GM10266 (cell line): ENCODE data around the gene MERTK.
"Not testable (repeated sequence)": the region's sequence is repeated elsewhere in the genome, so short reads cannot be mapped to it uniquely, and the experiment has no call there.

Source experiments
- DNase-seq: peaks from one replicate; pipeline ENCODE4 v3.0.0; 2012; ENCODE audit errors: extremely low spot score
- TF ChIP-seq, protein P1 (sequence below): IDR thresholded peaks from 2 replicates; pipeline ENCODE4 v1.5.1; 2012; ENCODE audit warnings: mild to moderate bottlenecking, low read depth; ENCODE audit not compliant: control insufficient read depth, insufficient read depth; ENCODE audit errors: missing control alignments

MERTK gene

GRCh38 chr2:111951486-111951885, 53.1 kb downstream of the MERTK start:
- no peak for DNase-seq
- TF ChIP-seq, protein P1, sequence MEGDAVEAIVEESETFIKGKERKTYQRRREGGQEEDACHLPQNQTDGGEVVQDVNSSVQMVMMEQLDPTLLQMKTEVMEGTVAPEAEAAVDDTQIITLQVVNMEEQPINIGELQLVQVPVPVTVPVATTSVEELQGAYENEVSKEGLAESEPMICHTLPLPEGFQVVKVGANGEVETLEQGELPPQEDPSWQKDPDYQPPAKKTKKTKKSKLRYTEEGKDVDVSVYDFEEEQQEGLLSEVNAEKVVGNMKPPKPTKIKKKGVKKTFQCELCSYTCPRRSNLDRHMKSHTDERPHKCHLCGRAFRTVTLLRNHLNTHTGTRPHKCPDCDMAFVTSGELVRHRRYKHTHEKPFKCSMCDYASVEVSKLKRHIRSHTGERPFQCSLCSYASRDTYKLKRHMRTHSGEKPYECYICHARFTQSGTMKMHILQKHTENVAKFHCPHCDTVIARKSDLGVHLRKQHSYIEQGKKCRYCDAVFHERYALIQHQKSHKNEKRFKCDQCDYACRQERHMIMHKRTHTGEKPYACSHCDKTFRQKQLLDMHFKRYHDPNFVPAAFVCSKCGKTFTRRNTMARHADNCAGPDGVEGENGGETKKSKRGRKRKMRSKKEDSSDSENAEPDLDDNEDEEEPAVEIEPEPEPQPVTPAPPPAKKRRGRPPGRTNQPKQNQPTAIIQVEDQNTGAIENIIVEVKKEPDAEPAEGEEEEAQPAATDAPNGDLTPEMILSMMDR, result no peak

- DNase-seq, result no peak
- TF ChIP-seq, protein P1, result no peak
Observed at GRCh38 chr2:111952871-111953452, 54.6 kb downstream of the MERTK start.

DNA sequence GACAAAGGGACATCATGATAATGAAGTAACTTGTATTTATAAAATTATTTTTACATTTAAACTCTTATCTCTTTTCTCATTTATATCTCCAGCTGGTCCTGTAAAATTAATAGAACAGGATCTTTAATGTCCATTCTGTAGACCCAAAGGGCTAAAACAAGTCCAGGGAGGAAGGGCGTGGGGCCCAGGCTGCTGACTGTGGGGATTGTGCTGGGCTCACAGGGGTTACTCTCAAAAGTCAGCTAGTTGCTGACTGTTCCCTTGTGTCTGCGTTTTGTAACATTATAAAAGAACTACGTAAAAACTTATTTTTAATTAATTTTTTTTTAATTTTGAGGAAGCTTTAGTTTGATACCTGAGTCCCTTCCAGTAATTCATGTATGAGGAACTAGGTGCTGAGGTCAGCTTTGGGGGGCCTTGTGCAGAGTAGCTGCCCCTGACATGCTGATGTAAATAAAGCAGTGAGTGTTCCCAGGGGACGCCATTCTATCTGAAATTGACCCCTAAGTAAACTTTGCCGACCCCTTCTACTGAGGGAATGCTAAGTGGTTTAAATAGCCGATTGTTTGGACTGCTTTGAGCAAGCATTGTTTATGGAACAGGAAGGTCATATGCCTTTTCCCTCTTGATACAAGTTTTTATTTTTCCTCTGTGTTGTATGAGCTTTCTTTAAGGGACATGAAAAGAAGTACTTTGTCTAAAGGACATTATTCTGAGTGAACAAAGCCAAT, 56.4 kb downstream of the MERTK start:
- TF ChIP-seq, protein P1, result no peak
- no peak for DNase-seq

DNA sequence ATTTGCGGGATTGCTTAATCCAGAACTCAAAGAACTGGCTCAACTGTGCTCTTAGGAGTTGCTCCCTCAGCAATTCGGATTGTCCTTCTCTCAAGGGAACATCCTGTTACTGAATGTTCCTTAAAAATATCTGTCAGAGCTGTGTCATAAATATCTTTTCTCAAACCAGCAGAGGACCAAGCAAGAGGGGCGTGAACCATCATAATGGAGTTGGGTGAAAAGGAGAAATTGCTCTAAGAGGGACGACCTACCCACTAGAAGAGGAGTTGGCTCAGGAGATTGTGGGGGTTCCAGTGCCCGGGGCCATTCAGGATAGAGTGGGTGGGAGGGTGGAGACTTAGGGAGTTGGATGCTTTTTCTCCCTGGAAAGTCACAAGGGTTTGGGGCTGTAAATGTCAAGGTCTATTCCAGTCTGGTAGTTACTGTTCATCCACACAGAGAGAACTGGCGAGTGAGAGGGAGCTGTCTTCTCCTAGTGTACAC, 59.5 kb downstream of the MERTK start:
- DNase-seq, result no peak
- TF ChIP-seq, protein P1, result no peak

DNA sequence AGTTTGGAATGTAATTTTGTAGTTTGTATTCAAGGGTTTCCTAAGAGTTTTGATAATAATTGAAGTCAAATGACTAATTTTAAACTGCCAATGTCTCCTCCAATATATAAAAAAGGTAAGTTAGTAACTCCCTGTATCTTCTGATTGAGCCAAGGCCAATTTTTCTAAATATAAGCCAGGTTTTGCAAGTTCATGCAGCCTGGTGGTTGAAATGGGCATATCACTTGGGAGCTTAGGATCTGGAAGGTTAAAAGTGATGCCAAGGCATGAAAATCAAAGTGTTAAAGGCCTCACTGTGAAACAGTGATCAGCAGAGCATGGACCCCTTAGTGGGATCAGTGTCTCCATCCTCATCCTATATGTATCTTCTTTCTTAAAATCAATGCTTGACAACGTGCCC, 60.5 kb downstream of the MERTK start:
- TF ChIP-seq, protein P1, result no peak
- no peak for DNase-seq

DNA sequence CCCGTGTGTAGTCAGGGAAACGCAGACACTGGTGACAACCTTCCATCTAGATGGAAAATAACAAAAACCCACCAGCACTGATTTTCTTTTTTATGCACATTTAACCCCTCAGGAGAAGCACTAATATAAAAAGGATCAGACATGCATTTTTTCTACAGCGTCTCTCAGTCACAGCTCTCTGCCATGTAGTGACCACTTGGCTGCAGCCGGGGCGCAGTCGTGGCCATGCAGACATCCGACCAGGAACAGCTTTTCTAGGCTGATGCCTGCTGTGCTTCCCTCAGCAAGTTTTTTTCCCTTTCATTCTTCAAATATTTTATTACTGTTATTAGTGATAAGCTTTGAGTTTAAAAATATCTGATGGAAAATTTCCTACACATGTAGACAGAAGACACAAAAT, 63.3 kb downstream of the MERTK start:
- no peak for DNase-seq

DNA sequence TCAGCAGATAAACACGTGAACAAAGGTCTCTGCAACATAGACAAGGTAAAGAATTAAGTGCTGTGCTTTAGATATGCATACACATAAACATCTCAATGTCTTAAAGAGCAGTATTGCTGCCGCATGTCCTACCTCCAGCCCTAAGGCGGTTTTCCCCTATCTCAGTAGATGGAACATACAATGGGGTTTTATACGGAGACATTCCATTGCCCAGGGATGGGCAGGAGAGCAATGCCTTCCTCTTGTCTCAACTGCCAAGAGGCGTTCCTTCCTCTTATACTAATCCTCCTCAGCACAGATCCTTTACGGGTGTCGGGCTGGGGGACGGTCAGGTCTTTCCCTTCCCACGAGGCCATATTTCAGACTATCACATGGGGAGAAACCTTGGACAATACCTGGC, 64.7 kb downstream of the MERTK start:
- DNase-seq, result not testable (repeated sequence)

More for the DNA sequence above, 63.3 kb downstream of the MERTK start:
- TF ChIP-seq, protein P1, result no peak

DNA sequence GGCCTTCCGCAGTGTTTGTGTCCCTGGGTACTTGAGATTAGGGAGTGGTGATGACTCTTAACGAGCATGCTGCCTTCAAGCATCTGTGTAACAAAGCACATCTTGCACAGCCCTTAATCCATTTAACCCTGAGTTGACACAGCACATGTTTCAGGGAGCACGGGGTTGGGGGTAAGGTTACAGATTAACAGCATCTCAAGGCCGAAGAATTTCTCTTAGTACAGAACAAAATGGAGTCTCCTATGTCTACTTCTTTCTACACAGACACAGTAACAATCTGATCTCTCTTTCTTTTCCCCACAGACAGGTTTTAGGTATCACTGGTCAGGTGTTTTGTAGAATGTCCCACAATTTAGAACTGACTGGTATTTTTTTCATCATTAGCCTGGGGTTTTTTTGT, 65.1 kb downstream of the MERTK start:
- DNase-seq, result not testable (repeated sequence)
